A549 (cell line): ENCODE data around the gene POLR3C.

Experiments used
- CHD2 ChIP-seq: fragments of 150-350 bp; IDR thresholded peaks from 2 replicates; pipeline ENCODE4 v1.6.1; 2014; ENCODE audit warnings: low read length; ENCODE audit not compliant: partially characterized antibody
- CTCF ChIP-seq: fragments of >200 bp; sonication (Bioruptor Twin); formaldehyde crosslinking; IDR thresholded peaks from 3 replicates; pipeline ENCODE4 v1.5.1; 2016
- EHMT2 ChIP-seq: fragments of 200-600 bp; sonication (generic); IDR thresholded peaks from 2 replicates; pipeline ENCODE4 v1.6.1; 2016; ENCODE audit warnings: antibody characterized with exemption, low read depth, mild to moderate bottlenecking, moderate library complexity
- EP300 ChIP-seq, 2 experiments: fragments of >200 bp; sonication (Bioruptor Twin); formaldehyde crosslinking; IDR thresholded peaks; 2 replicates in 1 of 2; 3 replicates in 1 of 2; pipeline ENCODE4 v1.6.1; 2016 to 2017
- ESRRA ChIP-seq: fragments of 150-350 bp; IDR thresholded peaks from 2 replicates; pipeline ENCODE4 v1.6.1; 2014; ENCODE audit warnings: mild to moderate bottlenecking, low read length, borderline replicate concordance
- MAFK ChIP-seq: fragments of 450-650 bp; IDR thresholded peaks from 2 replicates; pipeline ENCODE4 v1.6.1; 2014; ENCODE audit not compliant: partially characterized antibody
- MAZ ChIP-seq: fragments of 150-350 bp; IDR thresholded peaks from 2 replicates; pipeline ENCODE4 v1.6.1; 2014; ENCODE audit warnings: antibody characterized with exemption, low read depth, low read length, borderline replicate concordance
- POLR2A ChIP-seq: IDR thresholded peaks from 2 replicates; pipeline ENCODE4 v1.6.1; 2012; ENCODE audit warnings: mild to moderate bottlenecking, low read length
- RAD21 ChIP-seq, 2 experiments: fragments of >200 bp in 1 of 2; sonication (Bioruptor Twin) in 1 of 2; formaldehyde crosslinking in 1 of 2; IDR thresholded peaks in 1 of 2; conservative IDR thresholded peaks in 1 of 2; 2 replicates in 1 of 2; 3 replicates in 1 of 2; pipeline ENCODE4 v1.6.1; 2012 to 2018; ENCODE audit warnings: inconsistent platforms in 1 of 2
- SREBF2 ChIP-seq: fragments of 450-650 bp; IDR thresholded peaks from 2 replicates; pipeline ENCODE4 v1.6.1; 2014; ENCODE audit warnings: mild to moderate bottlenecking, moderate library complexity
- TP53 ChIP-seq: fragments of 250-450 bp; sonication (Bioruptor Pico); IDR thresholded peaks from 2 replicates; pipeline ENCODE4 v1.5.0; 2021; ENCODE audit warnings: mild to moderate bottlenecking, moderate library complexity
- USF2 ChIP-seq: fragments of 450-650 bp; IDR thresholded peaks from 2 replicates; pipeline ENCODE4 v1.6.1; 2014; ENCODE audit warnings: antibody characterized with exemption

GRCh38 chr1:145786271-145786670, 37.7 kb upstream of the POLR3C start:
- TF ChIP-seq MAZ = no peak
- no peak for TF ChIP-seq EP300 (IDR thresholded peaks at IDR 0.05)
- TF ChIP-seq MAFK = no peak
- TF ChIP-seq POLR2A = no peak
- TF ChIP-seq EHMT2 = no peak
- no peak for TF ChIP-seq TP53 (CRISPR knock-in tag)
- no peak for TF ChIP-seq CHD2
- TF ChIP-seq RAD21 (conservative IDR thresholded peaks at IDR 0.05 in 1 of 2, IDR thresholded peaks at IDR 0.05 in 1 of 2) = no peak
- TF ChIP-seq ESRRA = no peak
- no peak for TF ChIP-seq CTCF
- TF ChIP-seq SREBF2 = no peak
- TF ChIP-seq USF2 = no peak
